ENCODE results near the gene GIN1.
"Not testable (repeated sequence)": the region's sequence is repeated elsewhere in the genome, so short reads cannot be mapped to it uniquely, and the experiment has no call there.

Gene GIN1

GRCh38 chr5:103094737-103095136 lies 25.2 kb downstream of the GIN1 start:
- no peaks in the 10 kb centered on the region for H3K27me3 Mint-ChIP-seq
- no peak overlapping the region for H3K27ac Mint-ChIP-seq
- intact Hi-C loops (cut with micrococcal nuclease) = no loop called here
- H3K9me3 Mint-ChIP-seq = no peaks in the 10 kb centered on the region
- peaks cover 40% of the 10 kb centered on the region for H3K36me3 Mint-ChIP-seq (ENCODE audit: low read depth)
- H3K4me3 Mint-ChIP-seq = no peak overlapping the region
- H3K4me1 Mint-ChIP-seq (ENCODE audit: low read depth) = peaks cover 6% of the 10 kb centered on the region

DNA sequence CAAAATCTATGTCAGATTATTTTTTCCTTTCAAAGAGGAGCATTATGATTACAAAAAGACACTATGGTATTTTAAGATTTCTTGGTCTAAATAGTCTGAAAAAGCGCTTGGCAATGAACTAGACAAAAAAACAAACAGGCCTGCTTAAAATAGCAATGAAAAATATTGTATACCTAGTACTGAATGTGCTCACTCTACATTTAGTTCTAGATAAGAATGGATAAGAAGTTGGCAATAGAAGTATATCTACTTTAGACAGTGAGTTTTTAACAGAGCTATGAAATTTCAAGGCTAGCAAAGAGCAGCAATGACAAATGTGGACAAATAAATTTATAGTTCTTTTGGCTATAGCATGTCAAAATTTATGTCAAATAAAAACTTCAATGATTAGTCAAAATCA lies 26.2 kb downstream of the GIN1 start:
- no peaks in the 10 kb centered on the region for H3K9me3 Mint-ChIP-seq
- H3K4me1 Mint-ChIP-seq (ENCODE audit: low read depth) = peaks cover 6% of the 10 kb centered on the region
- H3K27me3 Mint-ChIP-seq = no peaks in the 10 kb centered on the region
- H3K36me3 Mint-ChIP-seq (ENCODE audit: low read depth) = peaks cover 48% of the 10 kb centered on the region
- intact Hi-C loops (cut with micrococcal nuclease) = no loop called here
- no peak overlapping the region for H3K27ac Mint-ChIP-seq
- no peak overlapping the region for H3K4me3 Mint-ChIP-seq

DNA sequence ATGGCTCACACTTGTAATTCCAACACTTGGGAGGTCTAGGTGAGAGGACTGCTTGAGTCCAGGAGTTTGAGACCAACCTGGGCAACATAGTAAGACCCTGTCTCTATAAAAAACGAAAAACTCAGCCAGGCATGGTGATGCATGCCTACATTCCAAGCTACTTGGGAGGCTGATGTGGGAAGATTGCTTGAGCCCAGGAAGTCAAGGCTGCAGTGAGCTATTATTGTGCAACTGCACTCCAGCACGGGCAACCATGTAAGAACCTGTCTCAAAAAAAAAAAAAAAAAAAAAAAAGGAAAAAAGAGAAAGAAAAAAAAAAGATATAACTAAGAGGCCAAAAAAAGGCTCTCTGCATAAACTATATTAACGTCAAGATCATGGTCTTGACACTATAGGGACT lies 27.3 kb downstream of the GIN1 start:
- no peak overlapping the region for H3K27ac Mint-ChIP-seq
- peaks cover 58% of the 10 kb centered on the region for H3K36me3 Mint-ChIP-seq (ENCODE audit: low read depth)

GRCh38 chr5:103090791-103091190 lies 29.1 kb downstream of the GIN1 start:
- Mint-ChIP-seq H3K36me3 (ENCODE audit: low read depth) (peaks cover 62% of the 10 kb centered on the region), H3K9me3 (peaks cover under 1% of the 10 kb centered on the region), H3K27ac (no peak overlapping the region), H3K4me1 (ENCODE audit: low read depth) (no peaks in the 10 kb centered on the region), H3K27me3 (no peaks in the 10 kb centered on the region), H3K4me3 (no peak overlapping the region)
- intact Hi-C loops (cut with micrococcal nuclease) = no loop called here

More for the DNA sequence above, 27.3 kb downstream of the GIN1 start:
- Mint-ChIP-seq H3K4me3 (no peak overlapping the region), H3K9me3 (no peaks in the 10 kb centered on the region), H3K27me3 (no peaks in the 10 kb centered on the region), H3K4me1 (ENCODE audit: low read depth) (peaks cover 6% of the 10 kb centered on the region)
- intact Hi-C loops (cut with micrococcal nuclease) = no loop called here

- H3K4me1 Mint-ChIP-seq (ENCODE audit: low read depth) = no peaks in the 10 kb centered on the region
- peaks cover 12% of the 10 kb centered on the region for H3K9me3 Mint-ChIP-seq
- peaks cover 73% of the 10 kb centered on the region for H3K36me3 Mint-ChIP-seq (ENCODE audit: low read depth)
- no peak overlapping the region for H3K27ac Mint-ChIP-seq
- H3K27me3 Mint-ChIP-seq = no peaks in the 10 kb centered on the region
- intact Hi-C loops (cut with micrococcal nuclease) = no loop called here
- no peak overlapping the region for H3K4me3 Mint-ChIP-seq
These were observed 30.7 kb downstream of the GIN1 start for GRCh38 chr5:103089272-103089671.

DNA sequence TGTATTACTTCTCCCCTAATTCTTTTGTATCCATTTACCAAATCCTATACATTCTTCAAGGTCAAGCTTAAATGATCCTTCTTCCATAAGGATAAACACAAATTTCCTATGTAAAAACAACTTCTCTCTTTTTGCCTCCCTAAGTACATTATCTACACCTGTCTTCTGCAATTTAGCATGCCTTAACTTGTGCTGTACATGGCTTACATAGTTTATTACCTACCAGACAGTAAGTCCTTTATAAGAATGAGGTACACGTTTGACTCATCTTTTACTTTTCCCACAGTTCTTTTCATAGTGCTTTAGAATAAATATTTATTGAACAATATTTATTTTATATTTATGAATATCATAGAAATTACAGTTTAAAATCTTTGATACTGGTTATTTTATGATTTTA lies 33.4 kb downstream of the GIN1 start:
- Mint-ChIP-seq H3K4me3 (no peak overlapping the region), H3K9me3 (peaks cover 39% of the 10 kb centered on the region), H3K27ac (no peak overlapping the region), H3K27me3 (no peaks in the 10 kb centered on the region), H3K4me1 (ENCODE audit: low read depth) (no peaks in the 10 kb centered on the region), H3K36me3 (ENCODE audit: low read depth) (peaks cover 69% of the 10 kb centered on the region)
- intact Hi-C loops (cut with micrococcal nuclease) = no loop called here

DNA sequence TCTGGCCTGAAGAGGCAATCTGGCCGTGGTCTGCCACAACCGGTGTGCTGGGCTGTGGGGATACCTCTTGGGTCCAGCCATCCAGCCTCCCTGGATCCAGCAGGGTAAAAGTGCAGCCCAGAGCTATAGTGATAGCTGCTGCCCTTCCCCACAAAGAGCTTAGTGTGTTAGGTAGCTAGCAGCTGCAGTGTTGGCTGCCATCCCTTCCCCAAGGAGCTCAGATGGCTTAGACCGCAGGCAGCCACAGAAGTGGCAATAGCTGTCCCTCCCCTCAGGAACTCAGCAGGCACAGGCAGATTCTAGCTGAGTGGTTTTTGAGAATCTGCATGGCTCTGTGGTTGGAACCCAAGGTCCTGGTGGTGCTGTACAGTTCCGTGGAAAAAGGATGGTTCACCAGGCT lies 40.1 kb downstream of the GIN1 start:
- no peak overlapping the region for H3K4me3 Mint-ChIP-seq
- H3K36me3 Mint-ChIP-seq (ENCODE audit: low read depth) = peaks cover 17% of the 10 kb centered on the region
- H3K27me3 Mint-ChIP-seq = no peaks in the 10 kb centered on the region
- peaks cover 99% of the 10 kb centered on the region for H3K9me3 Mint-ChIP-seq
- intact Hi-C loops (cut with micrococcal nuclease) = no loop called here
- no peak overlapping the region for H3K27ac Mint-ChIP-seq
- H3K4me1 Mint-ChIP-seq (ENCODE audit: low read depth) = no peaks in the 10 kb centered on the region

DNA sequence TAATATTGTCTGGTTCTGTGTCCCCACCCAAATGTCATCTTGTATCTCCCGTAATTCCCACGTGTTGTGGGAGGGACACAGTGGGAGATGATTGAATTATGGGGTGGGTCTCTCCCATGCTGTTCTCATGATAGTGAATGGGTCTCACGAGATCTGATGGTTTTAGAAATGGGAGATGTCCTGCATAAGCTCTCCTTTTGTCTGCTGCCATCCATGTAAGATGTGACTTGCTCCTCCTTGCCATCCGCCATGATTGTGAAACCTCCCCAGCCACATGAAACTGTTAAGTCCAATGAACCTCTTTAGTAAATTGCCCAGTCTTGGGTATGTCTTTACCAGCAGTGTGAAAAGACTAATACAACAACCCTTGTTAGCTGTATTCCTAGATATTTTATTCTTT lies 44.5 kb downstream of the GIN1 start:
- no peaks in the 10 kb centered on the region for H3K4me1 Mint-ChIP-seq (ENCODE audit: low read depth)
- peaks cover 76% of the 10 kb centered on the region for H3K9me3 Mint-ChIP-seq
- intact Hi-C loops (cut with micrococcal nuclease) = no loop called here
- H3K27ac Mint-ChIP-seq = no peak overlapping the region
- H3K36me3 Mint-ChIP-seq (ENCODE audit: low read depth) = no peaks in the 10 kb centered on the region
- H3K27me3 Mint-ChIP-seq = no peaks in the 10 kb centered on the region
- no peak overlapping the region for H3K4me3 Mint-ChIP-seq

- H3K4me3 Mint-ChIP-seq; H3K27ac Mint-ChIP-seq; intact Hi-C loops (cut with micrococcal nuclease); H3K4me1 Mint-ChIP-seq (ENCODE audit: low read depth); H3K36me3 Mint-ChIP-seq (ENCODE audit: low read depth); H3K27me3 Mint-ChIP-seq: not testable (repeated sequence)
- peaks cover 56% of the 10 kb centered on the region for H3K9me3 Mint-ChIP-seq
These were observed 46.4 kb downstream of the GIN1 start for GRCh38 chr5:103073500-103073899.

DNA sequence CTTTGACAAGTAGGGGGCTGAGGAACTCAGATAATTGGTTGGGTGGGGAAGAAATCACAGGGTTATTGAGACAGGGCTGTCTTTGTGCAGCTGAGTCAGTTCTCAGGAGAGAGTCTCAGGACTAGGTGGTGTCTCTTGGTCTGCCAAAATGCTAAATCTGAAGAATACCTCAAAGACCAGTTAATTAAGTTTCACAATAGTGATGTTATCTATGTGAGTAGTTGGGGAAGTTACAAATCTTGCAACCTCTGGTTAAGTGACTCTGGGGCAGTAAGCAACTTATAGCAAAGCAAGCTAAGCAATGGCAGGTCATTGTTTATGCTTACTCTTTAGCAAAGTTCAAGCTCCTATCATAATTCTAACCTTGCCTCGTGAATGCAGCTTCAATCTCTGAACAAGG lies 53.6 kb downstream of the GIN1 start:
- Mint-ChIP-seq H3K9me3 (no peaks in the 10 kb centered on the region), H3K4me3 (no peak overlapping the region), H3K27me3 (no peaks in the 10 kb centered on the region), H3K27ac (no peak overlapping the region), H3K36me3 (ENCODE audit: low read depth) (no peaks in the 10 kb centered on the region), H3K4me1 (ENCODE audit: low read depth) (no peaks in the 10 kb centered on the region)
- intact Hi-C loops (cut with micrococcal nuclease) = no loop called here

DNA sequence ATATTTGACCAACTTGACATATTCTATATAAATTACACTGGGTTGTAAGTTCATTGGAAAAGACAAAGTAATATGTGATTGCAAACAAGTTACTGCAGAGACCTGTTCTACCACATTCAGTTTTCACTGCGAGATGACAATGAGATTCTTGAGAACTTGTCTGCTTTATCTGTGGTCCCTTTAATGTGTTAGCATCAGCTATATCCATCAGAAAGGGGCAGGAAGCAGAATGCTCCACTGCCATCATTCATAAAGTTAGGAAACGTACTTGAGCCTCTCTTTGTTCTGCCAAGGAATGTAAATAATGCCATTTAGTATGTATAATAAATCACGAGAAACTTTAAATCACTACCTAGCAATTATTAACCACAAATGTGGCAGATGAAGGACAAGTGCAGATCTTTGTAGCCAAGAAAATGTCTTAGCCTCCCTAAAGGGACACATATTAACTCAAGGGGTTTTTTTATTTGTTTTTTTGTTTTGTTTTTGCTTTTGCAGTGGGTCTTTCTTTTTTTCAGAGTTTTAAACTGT lies 59.4 kb downstream of the GIN1 start:
- H3K36me3 Mint-ChIP-seq (ENCODE audit: low read depth) = no peaks in the 10 kb centered on the region
- intact Hi-C loops (cut with micrococcal nuclease) = no loop called here
- H3K4me3 Mint-ChIP-seq = no peak overlapping the region
- H3K4me1 Mint-ChIP-seq (ENCODE audit: low read depth) = no peaks in the 10 kb centered on the region
- H3K27ac Mint-ChIP-seq = no peak overlapping the region
- no peaks in the 10 kb centered on the region for H3K27me3 Mint-ChIP-seq
- peaks cover 5% of the 10 kb centered on the region for H3K9me3 Mint-ChIP-seq

DNA sequence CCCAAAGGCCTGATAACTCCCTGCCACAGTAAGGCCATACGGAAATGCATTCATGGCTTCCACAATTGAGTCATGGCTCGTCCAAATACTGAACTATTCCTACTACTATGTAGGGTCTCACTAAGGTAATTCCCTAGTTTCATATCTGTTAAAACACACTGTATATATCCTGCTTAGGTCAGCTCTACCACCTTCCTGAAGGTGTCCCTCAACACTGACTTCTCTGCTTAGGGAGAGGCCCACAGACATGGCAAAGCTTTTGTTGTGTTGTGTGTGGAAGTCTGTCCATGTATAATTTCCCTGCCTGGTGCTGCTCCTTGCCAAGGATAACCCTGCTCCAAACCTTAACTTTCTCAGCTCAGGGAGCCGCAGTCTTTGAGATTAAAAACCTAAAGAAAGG lies 60.4 kb downstream of the GIN1 start:
- Mint-ChIP-seq H3K9me3 (peaks cover 5% of the 10 kb centered on the region), H3K4me3 (no peak overlapping the region), H3K27me3 (no peaks in the 10 kb centered on the region), H3K36me3 (ENCODE audit: low read depth) (no peaks in the 10 kb centered on the region), H3K4me1 (ENCODE audit: low read depth) (no peaks in the 10 kb centered on the region), H3K27ac (no peak overlapping the region)
- intact Hi-C loops (cut with micrococcal nuclease) = no loop called here

- H3K36me3 Mint-ChIP-seq (ENCODE audit: low read depth) = no peaks in the 10 kb centered on the region
- peaks cover 5% of the 10 kb centered on the region for H3K9me3 Mint-ChIP-seq
- H3K4me1 Mint-ChIP-seq (ENCODE audit: low read depth) = no peaks in the 10 kb centered on the region
- H3K4me3 Mint-ChIP-seq = no peak overlapping the region
- no peak overlapping the region for H3K27ac Mint-ChIP-seq
- intact Hi-C loops (cut with micrococcal nuclease) = no loop called here
- no peaks in the 10 kb centered on the region for H3K27me3 Mint-ChIP-seq
These were observed 62.5 kb downstream of the GIN1 start for GRCh38 chr5:103057208-103058130.

GRCh38 chr5:103046706-103047105 lies 73.2 kb downstream of the GIN1 start:
- H3K27me3 Mint-ChIP-seq; H3K4me1 Mint-ChIP-seq (ENCODE audit: low read depth); H3K9me3 Mint-ChIP-seq; intact Hi-C loops (cut with micrococcal nuclease); H3K4me3 Mint-ChIP-seq; H3K36me3 Mint-ChIP-seq (ENCODE audit: low read depth); H3K27ac Mint-ChIP-seq: not testable (repeated sequence)

Data from dendritic cell treated with granulocyte-macrophage colony-stimulating factor and Interleukin-4, amounts not matched to agents 40 ng/mL and 50 ng/mL, for 4 days (primary cell).